NB4 (cell line): ENCODE data around the gene CROT.

Experiments
- CTCF ChIP-seq: IDR thresholded peaks from one replicate; pipeline ENCODE4 v1.5.1; 2012; ENCODE audit warnings: low read depth, low read length
- MYC ChIP-seq: IDR thresholded peaks from 2 replicates; pipeline ENCODE4 v1.6.1; 2011; ENCODE audit warnings: low read depth, low read length
- POLR2A ChIP-seq: IDR thresholded peaks from 2 replicates; pipeline ENCODE4 v1.6.1; 2011; ENCODE audit warnings: mild to moderate bottlenecking; ENCODE audit not compliant: insufficient read length; ENCODE audit errors: extremely low read depth

- no peak for TF ChIP-seq CTCF
- TF ChIP-seq POLR2A: no peak
- TF ChIP-seq MYC: no peak
Observed at GRCh38 chr7:87300756-87301155, 44.7 kb upstream of the CROT start.
